GM19397 (cell line): ENCODE results near the gene CACFD1.

Experiments
- ATAC-seq: cut with Tn5 transposase; IDR thresholded peaks from one replicate; pipeline ENCODE4 v1.9.1; 2021; ENCODE audit warnings: mild to moderate bottlenecking, moderate library complexity; ENCODE audit not compliant: unreplicated experiment

CACFD1 gene

DNA sequence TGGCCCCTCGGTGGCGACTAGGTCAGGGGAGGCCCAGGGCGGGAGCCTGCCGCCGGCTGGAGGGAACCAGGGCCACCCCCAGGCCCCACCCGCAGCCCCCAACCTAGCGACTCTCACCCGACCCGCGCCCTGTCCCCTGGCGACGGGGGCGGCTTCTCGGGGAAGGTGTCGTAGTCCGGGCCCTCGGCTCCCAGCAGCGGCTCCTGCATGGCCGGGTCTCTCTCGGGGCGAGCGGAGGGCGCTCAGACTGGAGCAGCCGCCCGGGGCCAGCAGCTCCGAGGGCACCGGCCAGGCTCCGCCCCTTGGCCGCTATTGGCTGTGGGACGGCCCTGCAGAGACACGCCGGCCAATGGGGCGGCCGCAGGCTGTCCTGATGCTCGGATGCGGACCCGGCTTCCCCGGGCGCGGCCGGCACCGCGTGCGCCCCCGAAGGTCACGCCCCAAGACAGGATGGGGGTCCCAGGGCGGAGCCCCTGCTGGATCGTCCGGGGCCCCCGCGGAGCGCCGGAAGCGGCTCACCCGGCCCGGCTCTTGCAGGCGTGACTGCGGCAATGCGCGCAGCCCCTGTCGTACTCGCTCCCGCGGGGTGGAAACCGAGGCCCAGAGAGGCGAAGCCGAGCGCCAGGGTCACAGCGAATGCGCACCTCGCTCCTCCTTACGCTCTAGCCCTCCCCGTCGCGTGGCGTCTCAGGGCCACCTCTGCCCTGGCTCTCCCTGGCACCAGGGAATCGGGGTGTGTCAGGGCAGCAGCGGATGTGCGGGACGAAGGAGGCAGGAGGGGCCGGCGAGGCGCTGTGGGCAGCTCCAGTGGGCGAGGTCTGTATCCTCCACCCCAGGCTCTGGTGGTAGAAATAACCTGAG lies 19.3 kb downstream of the CACFD1 start, which contains the start of gene SLC2A6:
SLC2A6 (minus strand) TSS at position 249 of the 861 bp plus-strand sequence; CDS start at position 209, 40 bp downstream.
- peak; percentile 87 for ATAC-seq

DNA sequence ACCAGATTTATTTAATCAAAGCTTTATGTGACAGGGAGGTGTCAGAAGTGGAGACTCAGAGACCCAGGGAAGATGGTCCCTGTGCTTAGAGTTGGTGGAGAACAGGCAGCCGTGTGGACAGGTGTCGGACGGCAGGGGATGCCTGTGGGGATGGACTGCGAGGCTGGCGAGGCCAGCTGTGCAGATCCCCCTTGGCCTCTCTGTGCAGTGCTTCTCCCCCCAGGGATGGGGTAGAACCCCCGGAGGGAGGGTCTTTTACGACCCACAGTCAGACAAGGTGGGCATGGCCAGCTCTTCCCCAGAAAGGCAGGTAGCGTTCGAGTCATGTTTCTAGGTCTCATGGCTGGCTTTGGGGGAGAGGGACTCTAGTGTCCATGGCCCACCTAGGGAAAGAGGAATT lies 23.8 kb downstream of the CACFD1 start:
- ATAC-seq, result no peak

GRCh38 chr9:133484671-133485437 lies 25.1 kb downstream of the CACFD1 start:
- no peak for ATAC-seq

DNA sequence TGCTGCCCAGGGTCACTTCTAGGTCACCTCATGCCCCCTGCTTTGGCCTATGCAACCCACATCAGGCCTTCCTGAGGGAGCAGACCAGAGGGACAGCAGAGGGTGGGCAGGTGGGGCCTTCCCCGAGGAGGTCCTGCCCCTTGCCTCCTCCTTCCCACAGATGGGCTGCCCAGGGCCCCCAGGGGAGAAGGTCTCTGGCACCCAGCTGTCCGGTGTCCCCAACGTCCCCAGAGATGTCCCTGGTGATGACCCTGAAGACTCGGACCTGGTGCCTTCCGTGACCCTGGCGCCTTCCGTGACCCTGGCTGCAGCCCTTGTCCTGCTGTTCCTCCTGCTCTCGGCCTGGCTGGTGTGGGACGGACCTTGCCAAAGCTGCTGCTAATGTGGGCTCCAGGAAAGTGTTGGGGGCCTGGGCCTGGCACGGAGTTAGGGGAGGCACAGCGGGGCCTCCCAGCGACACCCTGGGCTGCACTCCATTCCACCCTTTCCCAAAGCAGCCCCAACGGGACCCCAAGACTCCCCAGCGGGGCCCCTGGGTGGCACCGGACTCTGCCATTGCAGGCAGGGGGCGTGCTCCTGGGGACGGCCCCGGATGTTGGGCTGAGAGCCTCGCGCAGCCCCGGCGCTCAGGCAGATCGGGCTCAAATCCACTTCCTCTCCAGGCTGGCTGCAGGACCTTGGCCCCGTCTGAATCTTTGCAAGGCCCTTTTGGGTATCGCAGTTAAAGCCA lies 25.9 kb downstream of the CACFD1 start:
- ATAC-seq, result no peak

DNA sequence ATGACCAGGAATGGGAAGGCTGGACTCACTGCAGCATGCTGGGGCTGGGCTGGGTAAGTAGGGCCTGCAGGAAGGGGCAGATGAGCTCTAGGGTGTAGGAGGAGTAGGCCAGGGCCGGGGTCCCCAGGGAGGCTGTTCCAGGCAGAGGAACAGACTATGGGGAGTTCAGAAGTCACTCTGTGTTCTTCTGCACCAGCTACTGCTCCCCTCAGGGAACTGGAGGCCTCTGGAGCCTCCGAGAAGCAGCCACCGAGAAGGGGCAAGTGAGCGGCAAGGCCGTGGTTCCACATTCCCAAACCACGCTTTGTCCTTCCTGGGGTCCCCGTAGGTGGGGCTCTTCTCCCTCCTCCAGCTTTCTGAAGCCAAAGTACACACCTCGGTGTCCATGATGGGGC lies 27.6 kb downstream of the CACFD1 start:
- ATAC-seq, result no peak

DNA sequence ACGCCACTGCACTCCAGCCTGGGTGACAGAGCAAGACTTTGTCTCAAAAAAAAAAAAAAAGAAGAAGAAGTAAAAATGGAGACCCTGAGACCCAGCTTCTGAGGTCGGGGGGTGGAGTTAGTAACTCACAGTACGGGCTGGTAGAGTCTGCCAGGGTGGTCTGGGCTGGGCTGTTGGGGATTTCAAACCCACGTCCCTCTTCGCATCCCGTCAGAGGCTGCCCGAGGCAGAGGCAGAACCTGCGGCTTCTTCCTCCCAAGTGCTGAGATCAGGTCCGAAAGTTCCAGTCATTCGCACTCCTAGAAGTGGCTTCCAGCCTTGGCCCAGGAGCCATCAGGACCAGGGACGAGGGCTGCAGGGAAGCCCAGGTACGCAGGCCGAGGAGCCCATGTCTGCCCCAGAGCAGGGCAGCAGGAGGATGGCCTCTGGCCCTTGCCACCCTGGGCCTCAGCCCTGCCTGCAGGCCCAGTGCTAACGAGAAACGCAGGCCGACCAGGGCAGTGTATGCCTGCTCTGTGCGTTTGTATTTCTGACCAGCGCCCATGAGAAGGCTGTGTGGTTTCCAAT lies 29.0 kb downstream of the CACFD1 start:
- ATAC-seq, result no peak

DNA sequence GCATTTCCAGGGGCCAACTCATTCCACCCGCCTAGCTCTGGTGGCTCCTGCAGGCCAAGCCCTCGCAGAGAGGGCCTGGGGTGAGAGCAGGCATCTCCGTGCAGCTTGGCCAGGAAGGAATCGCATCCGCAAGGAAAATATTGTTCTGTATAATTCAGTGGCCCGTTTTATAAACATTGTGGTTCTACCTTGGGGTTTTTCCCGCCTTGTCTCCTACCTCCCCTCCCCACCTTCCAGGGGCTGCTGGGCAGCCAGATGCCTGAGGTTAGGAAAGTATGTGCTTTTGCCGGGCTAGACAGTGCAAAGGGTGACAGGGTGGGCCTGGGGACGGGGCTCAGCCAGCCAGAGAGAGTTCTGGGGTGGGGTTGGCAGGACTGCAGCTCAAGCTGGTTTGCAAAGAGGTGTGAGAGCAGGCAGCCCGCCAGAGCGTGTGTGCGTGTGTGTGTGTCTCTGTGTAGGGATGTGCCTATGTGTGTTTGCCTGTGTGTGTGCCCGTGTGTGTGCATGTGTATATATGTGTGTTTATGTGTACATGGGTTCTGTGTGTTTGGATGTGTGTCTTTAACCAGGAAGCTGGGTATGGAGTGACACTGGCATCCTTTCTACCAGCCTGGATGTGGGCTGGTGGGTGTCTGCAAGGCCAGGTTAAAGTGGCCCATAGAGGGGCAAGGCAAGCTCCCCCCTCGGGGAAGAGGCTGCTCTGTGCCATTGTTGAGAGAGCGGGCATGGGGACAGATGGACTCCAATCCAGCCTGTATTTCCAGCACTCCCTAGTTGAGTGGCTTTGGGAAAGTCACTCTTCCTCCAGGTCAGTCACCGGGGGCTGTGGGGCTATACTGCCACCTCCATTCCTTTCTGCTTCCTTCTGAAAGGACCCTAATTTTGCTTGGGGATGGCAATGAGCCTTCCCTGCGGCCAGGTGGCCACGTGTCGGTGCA lies 29.7 kb downstream of the CACFD1 start:
- no peak for ATAC-seq

DNA sequence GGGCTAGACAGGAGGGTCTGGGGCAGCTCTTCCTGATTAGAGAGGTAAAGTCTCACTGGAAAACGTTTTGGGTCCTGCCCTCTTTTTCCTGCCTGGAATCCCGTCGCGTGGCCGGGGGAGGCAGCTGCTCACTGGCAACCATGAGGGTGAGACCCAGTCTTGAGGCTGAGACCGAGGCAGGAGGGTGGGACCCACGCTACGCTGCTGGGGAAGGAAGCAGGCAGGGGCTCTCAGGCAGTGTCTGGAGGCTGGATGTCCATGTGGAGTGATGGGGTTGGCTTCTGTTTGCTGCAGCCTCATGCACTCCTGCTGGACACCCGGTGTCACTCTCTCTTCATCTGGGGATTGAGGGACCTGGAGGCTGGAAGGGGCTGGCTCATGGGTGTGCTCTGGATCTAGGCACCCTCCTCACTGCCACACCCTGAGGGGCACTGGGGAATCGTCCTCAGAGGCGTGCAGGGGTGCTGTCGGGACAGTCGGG lies 30.5 kb downstream of the CACFD1 start:
- ATAC-seq, result no peak

GRCh38 chr9:133490865-133491655 lies 31.3 kb downstream of the CACFD1 start:
- ATAC-seq, result no peak

DNA sequence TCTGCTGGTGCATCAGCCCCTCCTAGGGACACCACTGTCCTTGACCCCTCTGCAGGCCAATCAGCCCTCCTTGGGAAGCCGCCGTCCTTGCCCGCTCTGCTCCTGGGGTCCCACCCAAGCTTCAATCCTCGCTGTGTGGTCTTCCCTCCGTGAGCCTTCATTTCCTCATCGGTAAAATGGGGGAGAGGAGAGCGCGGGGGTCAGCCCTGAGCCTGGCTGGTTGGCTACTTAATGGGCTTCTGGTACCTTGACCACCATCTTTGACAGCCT lies 31.8 kb downstream of the CACFD1 start:
- ATAC-seq, result no peak

DNA sequence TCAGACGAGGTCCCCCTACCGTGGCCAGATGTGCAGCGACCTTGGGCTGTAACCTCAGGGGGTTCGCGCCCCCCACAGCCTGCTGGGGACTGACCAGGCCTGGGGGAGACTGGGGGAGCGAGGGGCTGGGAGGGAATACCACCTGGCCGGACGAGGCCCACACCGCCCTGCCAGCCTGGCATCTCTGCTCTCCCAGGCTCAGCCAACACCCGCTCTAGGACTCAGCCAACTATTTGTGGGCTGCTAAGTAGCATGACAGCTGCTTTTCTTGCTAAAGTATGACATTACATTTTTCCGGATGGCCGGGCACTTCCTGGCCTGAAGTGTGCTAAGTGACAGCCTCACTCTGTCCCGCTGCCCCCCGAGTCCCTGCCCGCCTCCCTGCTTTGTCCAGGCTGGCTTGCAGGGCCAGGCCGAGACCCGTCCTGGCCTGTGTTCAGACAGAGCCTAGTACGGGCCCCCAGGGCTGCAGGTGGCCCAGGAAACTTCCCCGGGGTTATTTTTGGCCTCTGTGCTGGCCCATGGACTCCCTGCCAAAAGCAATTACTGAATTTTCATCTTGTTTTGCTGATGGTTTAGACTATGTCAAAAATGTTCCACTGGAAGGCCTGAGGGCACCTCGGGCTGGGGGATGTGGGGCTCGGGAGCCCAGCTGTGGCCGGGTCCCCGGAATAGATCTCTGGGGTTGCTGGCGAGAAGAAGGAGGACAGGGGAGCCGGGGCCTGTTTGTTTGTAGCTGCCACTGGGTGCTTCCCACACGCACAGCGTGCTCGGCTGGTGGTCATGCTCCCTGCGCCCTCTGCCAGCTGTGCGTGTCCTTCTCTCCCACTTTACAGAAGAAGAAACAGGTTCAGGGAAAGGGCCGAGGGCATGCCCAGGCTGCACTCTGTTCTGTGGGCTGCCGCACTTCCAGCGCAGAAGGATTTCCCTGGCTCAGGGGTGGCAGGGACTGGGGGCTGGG lies 32.6 kb downstream of the CACFD1 start:
- ATAC-seq, result no peak

DNA sequence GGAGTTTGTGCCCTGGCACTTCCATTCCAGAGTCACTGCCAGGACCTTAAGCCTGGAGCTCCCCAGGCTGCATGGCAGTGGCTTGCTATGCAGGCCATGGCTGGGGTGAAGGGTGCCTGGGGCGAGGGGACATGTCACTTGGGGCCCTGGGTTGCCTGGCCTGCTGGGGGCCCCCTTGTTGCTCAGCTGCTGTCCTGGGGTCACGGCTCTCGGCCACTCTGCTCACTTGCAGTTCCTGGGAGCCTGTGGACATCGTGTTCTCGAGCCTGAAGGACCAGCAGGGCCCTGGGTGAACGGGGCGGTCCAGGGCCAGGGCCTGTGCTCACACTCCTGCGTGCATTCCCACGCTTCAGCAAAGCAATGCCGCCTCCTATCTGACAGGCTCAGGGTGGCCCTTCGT lies 33.6 kb downstream of the CACFD1 start:
- no peak for ATAC-seq

DNA sequence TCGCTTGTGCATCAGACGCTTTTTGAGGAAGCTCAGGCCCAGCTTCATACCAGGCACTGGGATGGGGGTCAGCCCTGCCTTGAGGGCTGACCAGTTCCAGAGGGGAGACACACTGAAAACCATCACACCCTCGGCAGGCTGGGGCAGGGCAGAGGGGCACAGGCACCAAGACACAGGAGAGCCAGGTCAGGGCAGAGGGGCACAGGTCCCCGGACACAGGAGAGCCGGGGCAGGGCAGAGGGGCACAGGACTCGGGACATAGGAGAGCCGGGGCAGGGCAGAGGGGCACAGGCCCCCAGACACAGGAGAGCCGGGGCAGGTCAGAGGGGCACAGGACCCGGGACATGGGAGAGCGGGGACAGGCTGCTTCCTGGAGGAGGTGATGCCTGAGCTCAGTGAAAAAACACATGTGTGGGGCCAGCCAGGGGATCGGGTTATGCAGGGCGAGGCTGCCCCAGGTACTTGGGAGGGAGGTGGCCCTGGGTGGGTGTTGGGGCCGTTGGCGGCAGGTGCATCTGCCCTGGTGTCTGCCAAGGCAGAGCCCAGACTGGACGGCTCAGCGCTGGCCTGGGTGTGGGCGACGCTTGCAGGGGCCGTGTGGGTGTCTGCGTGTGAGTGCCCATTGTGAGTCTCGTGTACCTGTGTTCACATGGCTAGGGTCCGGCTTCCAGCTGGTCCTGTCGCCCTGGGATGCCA lies 34.2 kb downstream of the CACFD1 start:
- no peak for ATAC-seq

- ATAC-seq, result no peak
Measured at GRCh38 chr9:133494636-133495326, 35.0 kb downstream of the CACFD1 start.

GRCh38 chr9:133495327-133496293 lies 35.8 kb downstream of the CACFD1 start:
- no peak for ATAC-seq
